ENCODE results near the gene ERV3-1.
"Not testable (repeated sequence)": the region's sequence is repeated elsewhere in the genome, so short reads cannot be mapped to it uniquely, and the experiment has no call there.

Gene ERV3-1

DNA sequence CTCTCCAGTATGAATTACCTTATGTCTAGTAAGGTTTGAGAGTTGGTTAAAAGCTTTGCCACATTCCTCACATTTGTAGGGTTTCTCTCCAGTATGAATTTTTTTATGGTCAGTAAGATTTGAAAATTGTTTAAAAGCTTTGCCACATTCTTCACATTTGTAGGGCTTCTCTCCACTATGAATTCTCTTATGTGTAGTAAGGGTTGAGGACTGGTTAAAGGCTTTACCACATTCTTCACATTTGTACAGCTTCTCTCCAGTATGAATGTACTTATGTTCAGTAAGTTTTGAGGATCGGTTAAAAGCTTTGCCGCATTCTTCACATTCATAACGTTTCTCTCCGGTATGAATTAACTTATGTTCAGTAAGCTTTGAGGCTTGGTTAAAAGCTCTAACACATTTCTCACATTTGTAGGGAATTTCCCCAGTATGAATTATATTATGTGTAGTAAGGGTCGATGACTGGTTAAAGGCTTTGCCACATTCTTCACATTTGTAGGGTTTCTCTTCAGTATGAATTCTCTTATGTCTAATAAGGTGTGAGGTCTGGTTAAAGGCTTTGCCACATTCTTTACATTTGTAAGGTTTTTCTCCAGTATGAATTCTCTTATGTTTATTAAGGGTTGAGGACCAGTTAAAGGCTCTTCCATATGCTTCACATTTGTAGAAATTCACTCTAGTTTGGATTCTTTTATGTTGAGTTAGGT lies 27.8 kb downstream of the ERV3-1 start:
- no peak overlapping the region for H3K4me3 ChIP-seq (replicated peaks; ENCODE audit: low read depth, low read length)
- DNase-seq (ENCODE audit: low read depth), result no peak
- TF ChIP-seq, protein P1, sequence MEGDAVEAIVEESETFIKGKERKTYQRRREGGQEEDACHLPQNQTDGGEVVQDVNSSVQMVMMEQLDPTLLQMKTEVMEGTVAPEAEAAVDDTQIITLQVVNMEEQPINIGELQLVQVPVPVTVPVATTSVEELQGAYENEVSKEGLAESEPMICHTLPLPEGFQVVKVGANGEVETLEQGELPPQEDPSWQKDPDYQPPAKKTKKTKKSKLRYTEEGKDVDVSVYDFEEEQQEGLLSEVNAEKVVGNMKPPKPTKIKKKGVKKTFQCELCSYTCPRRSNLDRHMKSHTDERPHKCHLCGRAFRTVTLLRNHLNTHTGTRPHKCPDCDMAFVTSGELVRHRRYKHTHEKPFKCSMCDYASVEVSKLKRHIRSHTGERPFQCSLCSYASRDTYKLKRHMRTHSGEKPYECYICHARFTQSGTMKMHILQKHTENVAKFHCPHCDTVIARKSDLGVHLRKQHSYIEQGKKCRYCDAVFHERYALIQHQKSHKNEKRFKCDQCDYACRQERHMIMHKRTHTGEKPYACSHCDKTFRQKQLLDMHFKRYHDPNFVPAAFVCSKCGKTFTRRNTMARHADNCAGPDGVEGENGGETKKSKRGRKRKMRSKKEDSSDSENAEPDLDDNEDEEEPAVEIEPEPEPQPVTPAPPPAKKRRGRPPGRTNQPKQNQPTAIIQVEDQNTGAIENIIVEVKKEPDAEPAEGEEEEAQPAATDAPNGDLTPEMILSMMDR (IDR thresholded peaks at IDR 0.05; ENCODE audit: low read length, missing control alignments), result no peak

DNA sequence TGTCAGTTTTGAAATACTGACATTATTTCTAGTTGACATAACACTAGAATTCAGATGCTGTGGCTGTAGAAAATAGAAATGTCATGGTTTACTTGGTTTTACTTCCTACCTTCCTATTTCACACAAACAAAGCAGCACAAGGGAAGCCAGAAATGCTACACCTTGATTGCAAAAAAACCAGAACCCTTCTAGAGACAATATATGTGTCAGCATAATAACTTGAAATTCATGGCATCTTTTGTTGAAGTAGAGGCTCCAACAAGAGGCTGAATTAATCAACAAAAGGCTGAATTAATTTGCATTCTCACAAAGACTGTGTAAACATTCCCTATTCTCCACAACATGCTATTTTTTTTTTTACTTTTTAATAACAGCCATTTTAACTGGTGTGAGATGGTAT lies 40.9 kb downstream of the ERV3-1 start:
- TF ChIP-seq, protein P1 (IDR thresholded peaks at IDR 0.05; ENCODE audit: low read length, missing control alignments), result no peak
- H3K4me3 ChIP-seq (replicated peaks; ENCODE audit: low read depth, low read length), result no peak overlapping the region
- DNase-seq (ENCODE audit: low read depth), result no peak

DNA sequence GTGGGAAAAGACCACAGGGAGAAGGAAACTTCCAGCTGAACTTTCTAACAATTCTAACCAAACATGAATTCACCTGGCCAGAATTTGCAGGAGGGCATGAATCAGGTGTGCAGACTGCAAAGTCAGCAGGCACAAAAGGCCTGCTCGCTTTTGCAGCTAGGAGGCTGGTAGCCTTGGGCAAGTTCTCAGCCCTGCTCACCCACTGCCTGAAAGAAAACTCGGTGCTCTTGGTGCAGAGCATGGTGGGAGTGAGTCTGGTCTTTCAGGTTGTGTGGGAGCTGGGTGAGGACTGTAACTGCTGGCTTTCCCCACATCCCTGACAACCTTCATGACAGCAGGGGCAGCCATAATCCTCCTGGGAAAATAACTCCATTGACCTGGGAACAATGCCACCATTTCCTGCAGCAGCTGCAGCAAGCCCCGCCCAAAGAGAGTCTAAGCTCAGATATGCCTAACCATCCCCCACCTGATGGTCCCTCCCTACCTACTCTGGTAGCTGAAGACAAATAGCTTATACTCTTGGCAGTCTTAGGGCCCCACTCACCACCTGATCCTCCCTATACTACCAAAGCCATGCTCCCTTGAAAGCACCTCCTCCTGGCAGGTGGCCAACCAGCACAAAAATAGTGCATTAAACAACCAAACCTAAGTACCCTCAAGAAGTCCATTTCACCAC lies 47.3 kb downstream of the ERV3-1 start:
- H3K4me3 ChIP-seq (replicated peaks; ENCODE audit: low read depth, low read length), result no peak overlapping the region
- TF ChIP-seq, protein P1 (IDR thresholded peaks at IDR 0.05; ENCODE audit: low read length, missing control alignments), result no peak
- no peak for DNase-seq (ENCODE audit: low read depth)

DNA sequence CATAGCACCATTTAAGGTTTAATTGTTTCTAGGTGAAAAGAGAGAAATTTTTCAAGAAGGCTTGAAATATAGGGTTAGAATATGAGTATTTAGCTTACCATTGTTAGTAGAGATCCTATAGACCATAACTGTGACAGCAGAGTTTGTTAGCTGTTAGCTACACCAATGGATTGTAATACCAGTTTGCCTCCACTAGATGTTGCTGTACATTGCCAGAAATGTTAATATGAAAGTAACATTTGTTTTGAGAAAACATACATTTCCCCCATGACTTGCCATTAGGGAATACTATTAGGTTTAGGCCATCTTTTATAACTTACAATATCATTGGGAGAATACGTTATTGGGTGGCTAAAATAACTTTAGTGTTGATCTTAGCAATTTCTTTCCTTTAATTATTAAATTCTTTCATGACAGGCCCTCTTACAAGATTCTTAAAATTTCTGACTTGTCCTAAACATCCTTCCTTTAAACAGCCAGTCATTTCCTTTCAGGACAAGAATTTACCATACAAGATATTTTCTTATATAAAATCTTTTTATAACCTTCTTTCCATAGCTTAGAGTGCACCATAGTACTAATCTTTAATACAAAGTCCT lies 55.1 kb downstream of the ERV3-1 start:
- TF ChIP-seq, protein P1 (IDR thresholded peaks at IDR 0.05; ENCODE audit: low read length, missing control alignments), result peak; percentile 81
- DNase-seq (ENCODE audit: low read depth), result peak; percentile 67
- no peak overlapping the region for H3K4me3 ChIP-seq (replicated peaks; ENCODE audit: low read depth, low read length)

DNA sequence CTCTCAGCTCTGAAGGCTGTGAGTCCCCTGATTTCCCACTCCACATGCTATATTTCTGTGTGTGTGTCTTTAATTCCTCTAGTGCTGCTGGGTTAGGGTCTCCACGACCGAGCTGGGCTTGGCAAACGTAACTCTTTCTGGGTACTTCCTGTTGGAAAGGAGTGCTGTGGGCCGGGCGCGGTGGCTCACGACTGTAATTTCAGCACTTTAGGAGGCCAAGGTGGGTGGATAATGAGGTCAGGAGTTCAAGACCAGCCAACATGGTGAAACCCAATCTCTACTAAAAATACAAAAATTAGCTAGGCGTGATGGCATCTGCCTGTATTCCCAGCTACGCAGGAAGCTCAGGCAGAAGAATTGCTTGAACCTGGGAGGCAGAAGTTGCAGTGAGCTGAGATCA lies 55.8 kb downstream of the ERV3-1 start:
- H3K4me3 ChIP-seq (replicated peaks; ENCODE audit: low read depth, low read length); DNase-seq (ENCODE audit: low read depth): not testable (repeated sequence)

DNA sequence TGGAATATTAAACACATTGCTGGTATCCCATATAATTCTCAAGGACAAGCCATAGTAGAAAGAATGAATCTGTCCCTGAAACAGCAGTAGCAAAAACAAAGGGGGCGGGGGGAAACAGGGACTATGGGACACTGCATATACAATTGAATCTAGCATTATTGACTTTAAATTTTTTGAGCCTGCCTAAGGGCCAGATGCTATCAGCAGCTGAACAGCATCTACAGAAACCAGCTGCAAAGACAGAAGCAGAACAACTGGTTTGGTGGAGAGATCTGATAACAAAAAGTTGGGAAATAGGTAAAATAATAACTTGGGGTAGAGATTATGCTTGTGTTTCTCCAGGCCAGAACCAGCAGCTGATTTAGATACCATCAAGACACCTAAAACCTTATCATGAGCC lies 57.7 kb downstream of the ERV3-1 start:
- not testable (repeated sequence) for DNase-seq (ENCODE audit: low read depth); H3K4me3 ChIP-seq (replicated peaks; ENCODE audit: low read depth, low read length)

DNA sequence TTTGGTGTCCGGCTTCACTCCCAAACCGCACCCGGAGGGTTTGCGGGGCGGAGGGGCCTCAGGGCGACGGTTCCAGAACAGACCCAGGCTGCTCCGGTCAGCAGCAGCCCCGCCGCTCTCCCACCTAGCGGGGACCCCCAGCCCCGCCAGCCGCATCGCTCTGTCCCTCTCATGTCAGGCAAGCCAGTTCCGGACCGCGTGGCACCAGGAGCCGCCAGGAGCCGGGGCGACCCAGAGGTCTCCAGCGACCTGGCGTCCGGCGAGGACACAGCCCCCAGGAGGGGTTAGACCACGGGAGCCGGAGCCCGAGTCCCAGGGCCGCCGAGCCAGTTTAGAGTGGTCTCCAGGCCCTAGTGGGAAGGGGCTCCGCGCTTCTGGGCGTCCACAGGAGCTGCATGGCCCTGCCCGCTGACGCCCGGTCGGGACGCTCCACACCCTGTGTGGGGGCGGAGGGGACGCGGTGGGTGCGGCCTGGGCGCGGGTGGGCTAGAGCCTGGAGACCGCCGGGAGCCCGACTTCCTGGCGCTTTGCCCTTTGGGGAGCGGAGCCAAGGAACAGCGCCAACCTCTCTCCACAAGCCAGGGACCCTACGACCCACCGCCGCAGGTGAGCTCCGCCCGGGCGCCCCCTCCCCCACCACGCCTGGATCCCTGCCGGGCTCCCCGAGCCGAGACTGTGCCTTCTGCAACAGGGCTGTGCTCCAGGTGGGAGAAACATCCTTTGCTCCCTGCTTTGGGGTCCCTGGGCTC lies 59.1 kb downstream of the ERV3-1 start:
- H3K4me3 ChIP-seq (replicated peaks; ENCODE audit: low read depth, low read length), result peak overlapping the region; percentile 22
- DNase-seq (ENCODE audit: low read depth), result no peak
- TF ChIP-seq, protein P1 (IDR thresholded peaks at IDR 0.05; ENCODE audit: low read length, missing control alignments), result no peak

All from fibroblast of pulmonary artery (primary cell).